Thoracic aorta (tissue), 2 donors: ENCODE data around the gene TNS3. TPM values are rescaled to one million over a fixed set of nuclear protein-coding genes. Genes with fewer than 3 reads are reported as not detected.

Source experiments
- ATAC-seq: fragments of 150-250 bp; one replicate; pipeline ENCODE4 v1.8.0; 2017; ENCODE audit warnings: low read depth; ENCODE audit not compliant: insufficient number of reproducible peaks, low FRiP score
- DNase-seq: peaks from one replicate; pipeline ENCODE4 v3.0.0-alpha.2; 2020; ENCODE audit warnings: low spot score
- H3K27ac ChIP-seq, 2 donors: fragments of 200-600 bp; sonication (generic); 1 replicate in 1 of 2; 2 replicates in 1 of 2; pipeline ENCODE4 v1.5.1; 2016; ENCODE audit warnings: mild to moderate bottlenecking in 2 of 2, moderate library complexity in 2 of 2
- H3K27me3 ChIP-seq: fragments of 200-600 bp; sonication (generic); replicated peaks from 2 replicates; pipeline ENCODE4 v1.6.0; 2016; ENCODE audit warnings: mild to moderate bottlenecking; ENCODE audit not compliant: insufficient read depth
- H3K36me3 ChIP-seq: fragments of 200-600 bp; sonication (generic); one replicate; pipeline ENCODE4 v1.5.1; 2016
- H3K4me1 ChIP-seq, 2 donors: fragments of 200-600 bp; sonication (generic); 1 replicate in 1 of 2; 2 replicates in 1 of 2; pipeline versions ENCODE4 v1.5.1 to v1.6.0; 2016; ENCODE audit warnings: low read depth in 2 of 2, mild to moderate bottlenecking in 1 of 2; ENCODE audit not compliant: control insufficient read depth in 1 of 2
- H3K4me3 ChIP-seq: fragments of 200-600 bp; sonication (generic); 2 replicates; pipeline ENCODE4 v1.5.1; 2016; ENCODE audit warnings: mild to moderate bottlenecking
- H3K9me3 ChIP-seq: fragments of 200-600 bp; sonication (generic); 2 replicates; pipeline ENCODE4 v1.5.1; 2016
- CTCF ChIP-seq: fragments of 200-600 bp; sonication (generic); IDR thresholded peaks from one replicate; pipeline ENCODE4 v1.5.1; 2019; ENCODE audit warnings: antibody characterized with exemption
- total RNA-seq, 2 donors: library from RNA; depleted of rRNA; stranded (reverse); fragments of >200 nt; gene quantifications; one replicate each; pipeline versions ENCODE4 v1.1.0 to v1.2.3, GENCODE V29; 2016

The TNS3 gene
- total RNA-seq, 2 donors from 2014 or later, result 138 to 151 TPM

GRCh38 chr7:47277321-47277781, 304.6 kb downstream of the TNS3 start:
- DNase-seq, result no peak
- Histone ChIP-seq H3K27me3 (no peaks in the 10 kb centered on the region), H3K4me1 (no peaks in the 10 kb centered on the region), H3K36me3 (peaks cover 44% of the 10 kb centered on the region), H3K4me3 (no peak overlapping the region), H3K27ac (no peak overlapping the region), H3K9me3 (no peaks in the 10 kb centered on the region)
- ATAC-seq, result no peak
- no peak for TF ChIP-seq CTCF

DNA sequence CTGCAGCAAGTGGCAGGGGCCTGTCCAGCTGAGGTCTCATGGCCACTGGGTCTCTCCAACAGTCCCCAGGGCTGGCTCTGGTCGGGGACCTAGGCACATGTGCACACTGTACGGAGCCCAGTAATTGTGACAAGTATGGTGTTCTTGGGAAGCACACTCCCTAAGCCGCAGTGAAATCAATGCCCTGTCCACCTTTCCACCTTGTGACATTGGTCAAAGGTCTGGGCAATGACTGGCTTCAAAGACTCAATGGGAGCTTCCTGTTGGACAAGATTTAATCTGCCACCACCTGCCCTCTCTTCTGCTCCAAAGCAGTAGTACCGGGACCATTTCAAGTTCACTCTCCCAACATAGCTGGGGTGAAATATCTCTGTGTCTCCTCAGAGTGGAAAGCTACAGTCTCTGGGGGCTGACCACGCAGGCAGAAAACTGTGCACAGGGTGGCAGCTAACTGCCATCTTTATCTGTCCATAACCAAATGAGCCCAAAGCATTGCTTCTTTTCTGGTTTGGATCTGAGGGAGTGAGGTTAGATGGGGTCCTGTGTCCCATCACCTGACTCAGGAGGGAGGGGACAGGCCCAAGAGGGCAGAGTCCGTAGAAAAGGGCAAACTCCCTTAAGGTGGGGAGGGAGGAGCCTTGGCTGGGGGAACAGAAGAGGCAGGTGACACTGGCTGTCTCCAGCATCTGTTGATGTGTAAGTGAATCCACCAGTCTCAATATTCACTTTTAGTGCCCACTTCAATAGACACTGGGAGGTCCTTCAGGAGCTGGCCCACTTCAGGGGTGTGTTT, 307.7 kb downstream of the TNS3 start:
- Histone ChIP-seq H3K9me3 (no peaks in the 10 kb centered on the region), H3K4me3 (no peak overlapping the region), H3K27me3 (no peaks in the 10 kb centered on the region), H3K27ac (no peak overlapping the region), H3K4me1 (no peaks in the 10 kb centered on the region), H3K36me3 (peaks cover 25% of the 10 kb centered on the region)
- DNase-seq, result no peak
- no peak for TF ChIP-seq CTCF
- ATAC-seq, result no peak

DNA sequence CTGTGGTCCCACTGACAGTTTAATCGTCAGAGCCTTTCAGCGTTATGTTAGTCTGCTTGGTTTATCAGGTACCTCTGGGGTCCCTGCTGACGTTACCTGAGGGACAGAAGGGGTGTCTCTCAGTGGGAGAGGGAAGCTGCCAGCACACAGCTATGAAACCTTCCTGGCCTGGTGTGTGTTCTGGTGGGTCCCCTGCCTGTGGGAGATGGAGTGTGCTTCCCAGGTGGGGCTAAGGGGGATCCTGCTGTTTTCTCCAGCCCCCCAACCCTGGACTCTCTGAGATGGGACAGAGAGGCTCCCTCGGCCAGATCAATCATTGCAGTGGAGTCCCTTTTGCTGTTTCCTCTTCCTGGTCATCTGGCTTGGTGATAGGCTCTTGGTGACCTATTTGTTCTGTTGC, 308.8 kb downstream of the TNS3 start:
- Histone ChIP-seq H3K27ac (no peak overlapping the region), H3K9me3 (no peaks in the 10 kb centered on the region), H3K36me3 (peaks cover 21% of the 10 kb centered on the region), H3K4me3 (no peak overlapping the region), H3K27me3 (no peaks in the 10 kb centered on the region), H3K4me1 (no peaks in the 10 kb centered on the region)
- no peak for DNase-seq
- no peak for TF ChIP-seq CTCF
- ATAC-seq, result no peak

DNA sequence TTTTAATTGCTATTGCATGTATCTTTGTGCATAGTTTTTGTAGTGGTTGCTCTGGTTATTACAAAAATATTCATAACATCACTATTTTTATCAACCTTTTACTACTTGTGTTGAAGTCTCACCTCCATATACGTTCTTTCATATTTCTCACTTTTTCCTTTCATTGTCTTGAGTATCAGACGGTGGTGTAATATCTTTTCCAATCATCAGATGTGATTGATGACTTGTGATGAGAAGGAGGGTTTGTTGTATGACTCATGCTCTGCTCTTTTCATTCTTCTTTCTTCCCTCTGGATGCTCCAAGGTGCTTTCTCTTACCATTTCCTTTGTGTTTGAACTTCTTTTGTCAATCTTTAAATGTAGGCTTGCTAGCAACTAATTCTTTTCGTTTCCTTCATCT, 310.2 kb downstream of the TNS3 start:
- no peak for ATAC-seq
- Histone ChIP-seq H3K4me1 (no peaks in the 10 kb centered on the region), H3K27me3 (no peaks in the 10 kb centered on the region), H3K4me3 (no peak overlapping the region), H3K36me3 (peaks cover 10% of the 10 kb centered on the region), H3K9me3 (no peaks in the 10 kb centered on the region), H3K27ac (no peak overlapping the region)
- no peak for DNase-seq
- TF ChIP-seq CTCF, result no peak

GRCh38 chr7:47268851-47269836, 312.8 kb downstream of the TNS3 start:
- no peak overlapping the region for H3K27ac ChIP-seq
- no peaks in the 10 kb centered on the region for H3K36me3 ChIP-seq
- no peaks in the 10 kb centered on the region for H3K9me3 ChIP-seq
- H3K27me3 ChIP-seq, result no peaks in the 10 kb centered on the region
- no peak for TF ChIP-seq CTCF
- H3K4me1 ChIP-seq, result peaks cover 0 to 6% of the 10 kb centered on the region in 2 donors
- DNase-seq, result no peak
- no peak for ATAC-seq
- H3K4me3 ChIP-seq, result no peak overlapping the region
